GM10266 (cell line): ENCODE results near the gene ZSWIM8.

ENCODE experiments used
- DNase-seq: peaks from one replicate; pipeline ENCODE4 v3.0.0; 2012; ENCODE audit errors: extremely low spot score
- CTCF ChIP-seq: IDR thresholded peaks from 2 replicates; pipeline ENCODE4 v1.5.1; 2012; ENCODE audit warnings: mild to moderate bottlenecking, low read depth; ENCODE audit not compliant: control insufficient read depth, insufficient read depth; ENCODE audit errors: missing control alignments

The ZSWIM8 gene

GRCh38 chr10:73812657-73813056, 27.3 kb downstream of the ZSWIM8 start:
- no peak for TF ChIP-seq CTCF

GRCh38 chr10:73813333-73813732, 27.9 kb downstream of the ZSWIM8 start:
- TF ChIP-seq CTCF, result no peak

More at GRCh38 chr10:73812657-73813056, 27.3 kb downstream of the ZSWIM8 start:
- DNase-seq, result no peak

GRCh38 chr10:73814276-73814895, 29.0 kb downstream of the ZSWIM8 start:
- no peak for TF ChIP-seq CTCF
- no peak for DNase-seq

More at GRCh38 chr10:73813333-73813732, 27.9 kb downstream of the ZSWIM8 start:
- no peak for DNase-seq

- peak; percentile 52 for DNase-seq
- TF ChIP-seq CTCF, result no peak
Measured at GRCh38 chr10:73814896-73815718, 29.7 kb downstream of the ZSWIM8 start.

GRCh38 chr10:73815719-73816030, 30.3 kb downstream of the ZSWIM8 start:
- no peak for TF ChIP-seq CTCF
- no peak for DNase-seq

GRCh38 chr10:73816917-73817729, 31.7 kb downstream of the ZSWIM8 start:
- TF ChIP-seq CTCF, result no peak
- no peak for DNase-seq
